ENCODE data around the gene SERTM1.

SERTM1 gene

GRCh38 chr13:36712290-36712689 lies 38.5 kb downstream of the SERTM1 start:
- DNase-seq: no peak

- DNase-seq: peak; percentile 20
These were observed 39.0 kb downstream of the SERTM1 start for GRCh38 chr13:36712770-36713169.

- DNase-seq: no peak
These were observed 40.1 kb downstream of the SERTM1 start for GRCh38 chr13:36713887-36714286.

- DNase-seq: no peak
These were observed 42.0 kb downstream of the SERTM1 start for GRCh38 chr13:36715841-36716240.

GRCh38 chr13:36717017-36717416 lies 43.2 kb downstream of the SERTM1 start:
- no peak for DNase-seq

GRCh38 chr13:36717966-36718545 lies 44.2 kb downstream of the SERTM1 start:
- no peak for DNase-seq

- DNase-seq: no peak
These were observed 44.9 kb downstream of the SERTM1 start for GRCh38 chr13:36718686-36719085.

- DNase-seq: no peak
These were observed 50.3 kb downstream of the SERTM1 start for GRCh38 chr13:36724141-36724540.

- DNase-seq: no peak
These were observed 52.1 kb downstream of the SERTM1 start for GRCh38 chr13:36725936-36726335.

GRCh38 chr13:36728006-36728405 lies 54.2 kb downstream of the SERTM1 start:
- no peak for DNase-seq

- peak; percentile 1 for DNase-seq
These were observed 62.4 kb downstream of the SERTM1 start for GRCh38 chr13:36736119-36736726.

GRCh38 chr13:36737524-36738083 lies 63.8 kb downstream of the SERTM1 start:
- DNase-seq: no peak

GRCh38 chr13:36745436-36745835 lies 71.6 kb downstream of the SERTM1 start:
- DNase-seq: no peak

- no peak for DNase-seq
These were observed 72.2 kb downstream of the SERTM1 start for GRCh38 chr13:36746051-36746450.

Data from T1000 (cell line).